ENCODE measurements around the gene MR1.

- TF ChIP-seq POLR2A (IDR thresholded peaks at IDR 0.05; ENCODE audit: low read length): no peak
- no peak for TF ChIP-seq GATA1 (IDR thresholded peaks at IDR 0.05; ENCODE audit: low read depth, low read length)
These were observed 27.7 kb downstream of the MR1 start for GRCh38 chr1:181061487-181061886.

Measured in erythroblast (primary cell).